RWPE2 (cell line): Measurements from ENCODE around the gene JAG1.

Source experiments
- ATAC-seq: fragments of 200-7000 bp; cut with Tn5 transposase; 3 replicates; pipeline ENCODE4 v1.9.1; 2021; ENCODE audit warnings: low read depth
- DNase-seq: peaks from one replicate; pipeline ENCODE4 v3.0.0-alpha.2; 2020; ENCODE audit warnings: low spot score
- H3K27ac ChIP-seq: fragments of 450-650 bp; 2 replicates; pipeline ENCODE4 v1.5.1; 2017; ENCODE audit warnings: mild to moderate bottlenecking; ENCODE audit not compliant: poor library complexity, severe bottlenecking
- H3K27me3 ChIP-seq: fragments of 250-450 bp; sonication (Bioruptor Pico); 2 replicates; pipeline ENCODE4 v1.5.1; 2021; ENCODE audit warnings: mild to moderate bottlenecking, moderate library complexity; ENCODE audit not compliant: insufficient read depth, poor library complexity, severe bottlenecking
- H3K36me3 ChIP-seq: fragments of 250-450 bp; sonication (Bioruptor Pico); 2 replicates; pipeline ENCODE4 v1.5.1; 2020; ENCODE audit warnings: low read depth, mild to moderate bottlenecking, moderate library complexity
- H3K4me1 ChIP-seq: fragments of 250-450 bp; sonication (Bioruptor Pico); 2 replicates; pipeline ENCODE4 v1.5.1; 2021; ENCODE audit warnings: mild to moderate bottlenecking, moderate library complexity; ENCODE audit not compliant: insufficient read depth, poor library complexity, severe bottlenecking
- H3K4me3 ChIP-seq: fragments of 250-450 bp; sonication (Bioruptor Pico); 2 replicates; pipeline ENCODE4 v1.5.1; 2021; ENCODE audit warnings: mild to moderate bottlenecking, moderate library complexity; ENCODE audit not compliant: severe bottlenecking
- H3K9me3 ChIP-seq: fragments of 250-450 bp; sonication (Bioruptor Pico); 2 replicates; pipeline ENCODE4 v1.5.1; 2021; ENCODE audit warnings: mild to moderate bottlenecking, moderate library complexity; ENCODE audit not compliant: severe bottlenecking
- TF ChIP-seq, protein P1 (sequence below): fragments of 450-650 bp; IDR thresholded peaks from one replicate; pipeline ENCODE4 v1.5.1; 2017; ENCODE audit warnings: mild to moderate bottlenecking, moderate library complexity; ENCODE audit not compliant: poor library complexity, severe bottlenecking

The JAG1 gene

DNA sequence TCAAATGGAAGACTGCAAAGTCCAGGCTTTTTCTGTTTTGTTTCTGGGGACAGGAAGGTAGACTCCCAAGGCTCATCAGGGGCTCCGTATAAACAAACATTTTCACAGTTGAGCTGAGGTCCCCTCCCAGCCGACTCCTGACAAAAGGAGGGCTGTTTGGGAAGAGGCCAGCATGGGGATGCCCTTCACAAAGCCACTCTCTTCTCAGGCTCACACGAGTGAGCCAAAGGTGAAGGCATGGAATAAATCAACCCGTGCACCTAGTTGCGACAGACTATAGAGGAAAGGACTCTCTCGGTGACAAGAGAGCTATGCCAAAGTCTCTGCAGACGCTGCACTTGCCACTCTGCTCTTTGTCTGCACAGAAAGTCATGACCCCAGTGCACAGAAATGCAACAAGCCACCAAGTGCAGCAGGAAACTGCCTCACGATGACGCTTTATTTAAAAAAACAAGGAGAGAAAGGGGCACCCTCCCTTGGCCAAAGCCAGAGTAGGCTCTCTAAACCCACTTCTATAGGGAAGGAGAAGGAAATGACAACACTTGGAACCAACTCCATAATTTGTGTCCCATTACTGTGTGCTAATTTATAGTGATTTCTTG, 21.0 kb downstream of the JAG1 start:
- DNase-seq (no peak), ATAC-seq (no peak)
- no peaks in the 10 kb centered on the region for H3K27me3 ChIP-seq
- H3K4me3 ChIP-seq = no peak overlapping the region
- H3K36me3 ChIP-seq = peaks cover 98% of the 10 kb centered on the region
- TF ChIP-seq, protein P1, sequence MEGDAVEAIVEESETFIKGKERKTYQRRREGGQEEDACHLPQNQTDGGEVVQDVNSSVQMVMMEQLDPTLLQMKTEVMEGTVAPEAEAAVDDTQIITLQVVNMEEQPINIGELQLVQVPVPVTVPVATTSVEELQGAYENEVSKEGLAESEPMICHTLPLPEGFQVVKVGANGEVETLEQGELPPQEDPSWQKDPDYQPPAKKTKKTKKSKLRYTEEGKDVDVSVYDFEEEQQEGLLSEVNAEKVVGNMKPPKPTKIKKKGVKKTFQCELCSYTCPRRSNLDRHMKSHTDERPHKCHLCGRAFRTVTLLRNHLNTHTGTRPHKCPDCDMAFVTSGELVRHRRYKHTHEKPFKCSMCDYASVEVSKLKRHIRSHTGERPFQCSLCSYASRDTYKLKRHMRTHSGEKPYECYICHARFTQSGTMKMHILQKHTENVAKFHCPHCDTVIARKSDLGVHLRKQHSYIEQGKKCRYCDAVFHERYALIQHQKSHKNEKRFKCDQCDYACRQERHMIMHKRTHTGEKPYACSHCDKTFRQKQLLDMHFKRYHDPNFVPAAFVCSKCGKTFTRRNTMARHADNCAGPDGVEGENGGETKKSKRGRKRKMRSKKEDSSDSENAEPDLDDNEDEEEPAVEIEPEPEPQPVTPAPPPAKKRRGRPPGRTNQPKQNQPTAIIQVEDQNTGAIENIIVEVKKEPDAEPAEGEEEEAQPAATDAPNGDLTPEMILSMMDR = no peak
- H3K27ac ChIP-seq = peak overlapping the region; percentile 33
- no peaks in the 10 kb centered on the region for H3K9me3 ChIP-seq
- peaks cover 11% of the 10 kb centered on the region for H3K4me1 ChIP-seq

DNA sequence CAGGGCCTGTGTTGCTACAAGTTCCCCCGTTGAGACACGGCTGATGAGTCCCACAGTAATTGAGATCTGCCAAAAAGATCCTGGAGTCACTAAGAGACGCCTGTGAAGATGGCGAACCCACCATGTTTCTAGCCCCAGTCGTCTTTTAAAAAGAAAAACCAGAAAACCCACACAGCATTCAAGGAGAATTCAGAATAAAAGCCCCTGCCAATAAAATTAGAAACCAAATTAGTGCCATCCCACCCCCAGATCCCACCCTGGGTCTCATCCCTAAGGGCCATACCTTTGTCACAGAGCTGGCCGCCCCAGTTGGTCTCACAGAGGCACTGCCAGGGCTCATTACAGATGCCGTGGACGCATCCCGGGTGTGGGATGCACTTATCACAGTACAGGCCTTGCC, 21.6 kb downstream of the JAG1 start:
- TF ChIP-seq, protein P1 = no peak
- Histone ChIP-seq H3K4me1 (peaks cover 11% of the 10 kb centered on the region), H3K9me3 (no peaks in the 10 kb centered on the region), H3K27ac (peak overlapping the region; percentile 33), H3K36me3 (peaks cover 98% of the 10 kb centered on the region), H3K4me3 (no peak overlapping the region), H3K27me3 (no peaks in the 10 kb centered on the region)
- ATAC-seq (no peak), DNase-seq (no peak)

DNA sequence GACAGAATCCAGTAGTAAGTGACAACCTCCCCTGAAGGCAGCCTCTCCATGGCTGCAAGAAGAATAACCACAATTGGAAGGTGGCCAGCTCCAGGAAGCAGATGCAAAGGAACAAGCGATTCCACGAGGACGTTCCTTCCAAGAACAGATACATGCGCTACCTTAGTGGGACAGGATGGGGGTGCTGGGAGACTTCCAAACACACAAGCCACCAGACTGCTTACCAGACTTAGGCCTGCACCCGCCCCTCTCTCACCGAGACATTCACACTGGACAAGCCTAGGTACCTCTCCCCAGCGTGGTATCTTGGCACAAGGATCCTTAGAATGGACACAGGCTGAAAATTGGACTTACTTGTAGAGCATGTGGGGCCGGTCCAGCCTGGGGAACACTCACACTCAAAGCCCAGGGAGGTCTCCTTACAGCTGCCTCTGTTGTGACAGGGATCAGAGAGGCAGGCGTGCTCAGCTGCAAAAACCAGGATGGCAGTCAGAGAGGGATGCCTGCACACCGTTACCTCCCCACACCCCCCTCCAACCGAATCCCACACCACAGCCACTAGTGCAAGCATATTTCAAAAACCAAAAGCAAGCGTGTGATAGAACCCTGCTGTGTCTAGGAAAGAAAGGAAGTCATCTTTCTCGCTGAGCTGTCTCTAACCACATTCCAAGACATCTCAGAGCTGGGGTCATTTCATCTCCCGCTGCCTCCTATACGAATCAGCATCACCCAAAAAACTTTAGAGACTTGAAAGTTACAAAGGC, 22.4 kb downstream of the JAG1 start:
- peaks cover 98% of the 10 kb centered on the region for H3K36me3 ChIP-seq
- ATAC-seq (no peak), DNase-seq (no peak)
- TF ChIP-seq, protein P1 = no peak
- H3K4me3 ChIP-seq = no peak overlapping the region
- H3K27me3 ChIP-seq = no peaks in the 10 kb centered on the region
- H3K27ac ChIP-seq = peak overlapping the region; percentile 33
- peaks cover 11% of the 10 kb centered on the region for H3K4me1 ChIP-seq
- no peaks in the 10 kb centered on the region for H3K9me3 ChIP-seq

DNA sequence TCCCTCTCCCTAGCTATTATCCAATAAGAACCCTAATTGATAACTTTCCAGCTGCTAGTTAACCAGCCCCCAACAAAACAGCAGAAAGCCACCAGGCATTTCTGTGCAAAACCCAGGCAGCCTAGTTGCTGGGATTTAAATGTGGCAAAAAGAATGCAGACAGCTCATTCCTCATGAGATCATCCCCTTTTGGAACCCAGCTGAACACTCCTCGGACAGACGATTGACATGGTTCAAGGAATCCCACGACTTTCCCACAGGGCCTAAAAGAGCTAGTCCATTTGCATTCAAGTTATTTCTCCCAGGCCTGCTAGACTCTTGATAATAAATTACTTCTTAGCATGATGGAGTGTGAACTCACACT, 24.0 kb downstream of the JAG1 start:
- no peaks in the 10 kb centered on the region for H3K27me3 ChIP-seq
- no peak overlapping the region for H3K27ac ChIP-seq
- ATAC-seq (no peak), DNase-seq (no peak)
- TF ChIP-seq, protein P1 = no peak
- H3K36me3 ChIP-seq = peaks cover 98% of the 10 kb centered on the region
- no peaks in the 10 kb centered on the region for H3K9me3 ChIP-seq
- no peak overlapping the region for H3K4me3 ChIP-seq
- peaks cover 1% of the 10 kb centered on the region for H3K4me1 ChIP-seq

DNA sequence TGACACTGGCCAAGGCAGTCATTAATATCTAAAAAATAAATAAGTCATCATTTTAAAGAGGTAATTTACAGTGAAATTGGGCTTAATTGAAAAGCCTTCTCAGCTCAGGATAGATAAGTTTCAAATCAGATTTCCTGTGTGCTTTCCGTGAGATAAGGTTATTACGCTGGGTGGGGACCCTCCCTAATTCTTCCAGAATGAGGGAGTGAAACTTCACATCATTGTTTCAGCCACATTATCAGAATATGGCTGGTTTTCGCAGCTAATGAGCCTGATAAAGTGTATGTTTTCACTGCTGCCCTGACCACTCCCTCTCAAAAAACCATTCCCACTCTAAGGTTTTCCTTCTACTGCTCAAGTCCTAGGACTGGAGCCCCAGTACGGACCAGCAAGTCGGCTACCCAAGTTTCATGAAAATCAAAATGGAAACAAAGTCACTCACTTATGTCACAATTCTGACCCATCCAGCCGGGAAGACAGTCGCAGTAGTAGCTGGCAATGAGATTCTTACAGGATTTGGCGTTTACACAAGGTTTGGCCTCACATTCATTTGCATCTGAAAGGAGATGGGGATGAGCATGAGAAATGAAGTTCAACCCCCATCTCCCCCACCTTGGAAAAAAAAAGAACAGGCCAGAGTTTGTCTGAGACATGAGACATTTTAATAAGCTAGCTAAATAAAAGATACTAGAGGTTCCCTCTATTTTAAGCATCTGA, 24.6 kb downstream of the JAG1 start:
- Histone ChIP-seq H3K4me3 (no peak overlapping the region), H3K4me1 (no peaks in the 10 kb centered on the region), H3K27me3 (no peaks in the 10 kb centered on the region), H3K27ac (no peak overlapping the region), H3K36me3 (peaks cover 98% of the 10 kb centered on the region), H3K9me3 (no peaks in the 10 kb centered on the region)
- TF ChIP-seq, protein P1 = no peak
- DNase-seq (no peak), ATAC-seq (no peak)
